ENCODE results near the gene VPS13D.
A peak's percentile ranks its signal among the peaks of the same experiment; 100 is the strongest.

Gene VPS13D

GRCh38 chr1:12229386-12229834, 420 bp upstream of the VPS13D start:
- DNase-seq, result no peak

- DNase-seq, result no peak
Measured at GRCh38 chr1:12230549-12231275, 882 bp downstream of the VPS13D start.

- no peak for DNase-seq
Measured at GRCh38 chr1:12231276-12231595, 1.4 kb downstream of the VPS13D start.

GRCh38 chr1:12232221-12232620, 2.4 kb downstream of the VPS13D start:
- DNase-seq, result no peak

GRCh38 chr1:12244078-12244477, 14.2 kb downstream of the VPS13D start:
- peak; percentile 30 to 51 for DNase-seq

GRCh38 chr1:12244585-12244984, 14.8 kb downstream of the VPS13D start:
- DNase-seq, result no peak

GRCh38 chr1:12245116-12245515, 15.3 kb downstream of the VPS13D start:
- DNase-seq, result no peak

GRCh38 chr1:12245733-12246132, 15.9 kb downstream of the VPS13D start:
- DNase-seq, result no peak

- no peak for DNase-seq
Measured at GRCh38 chr1:12246584-12246983, 16.8 kb downstream of the VPS13D start.

- no peak for DNase-seq
Measured at GRCh38 chr1:12249181-12249580, 19.4 kb downstream of the VPS13D start.

- no peak for DNase-seq
Measured at GRCh38 chr1:12249748-12250147, 19.9 kb downstream of the VPS13D start.

- no peak for DNase-seq
Measured at GRCh38 chr1:12251442-12251841, 21.6 kb downstream of the VPS13D start.

GRCh38 chr1:12255913-12256312, 26.1 kb downstream of the VPS13D start:
- DNase-seq, result no peak

- DNase-seq, result no peak
Measured at GRCh38 chr1:12258272-12258671, 28.4 kb downstream of the VPS13D start.

- DNase-seq, result no peak
Measured at GRCh38 chr1:12269351-12269750, 39.5 kb downstream of the VPS13D start.

GRCh38 chr1:12271033-12271432, 41.2 kb downstream of the VPS13D start:
- no peak for DNase-seq

- no peak for DNase-seq
Measured at GRCh38 chr1:12272770-12273169, 42.9 kb downstream of the VPS13D start.

GRCh38 chr1:12275370-12275769, 45.5 kb downstream of the VPS13D start:
- DNase-seq, result peak; percentile 45 to 63

- DNase-seq, result peak; percentile 7 to 17
Measured at GRCh38 chr1:12276225-12276624, 46.4 kb downstream of the VPS13D start.

GRCh38 chr1:12279003-12279402, 49.2 kb downstream of the VPS13D start:
- DNase-seq, result no peak

- DNase-seq, result no peak
Measured at GRCh38 chr1:12279728-12280464, 50.1 kb downstream of the VPS13D start.

- DNase-seq, result no peak
Measured at GRCh38 chr1:12282142-12282541, 52.3 kb downstream of the VPS13D start.

- DNase-seq, result no peak
Measured at GRCh38 chr1:12284486-12284885, 54.7 kb downstream of the VPS13D start.

GRCh38 chr1:12285496-12286143, 55.8 kb downstream of the VPS13D start:
- DNase-seq, result no peak

All from Kasumi-1 (cell line).